GM23338 (cell line): ENCODE data around the gene B4GALT1. TPM values are rescaled to one million over a fixed set of nuclear protein-coding genes. Genes with fewer than 3 reads are reported as not detected.

Experiments
- ATAC-seq: fragments of 200-7000 bp; cut with Tn5 transposase; 3 replicates; pipeline ENCODE4 v1.9.1; 2020
- DNase-seq: peaks from one replicate; pipeline ENCODE4 v3.0.0-alpha.2; 2015; ENCODE audit warnings: low spot score
- H2AFZ ChIP-seq: fragments of 200-600 bp; sonication (generic); 2 replicates; pipeline ENCODE4 v1.8.0; 2016; ENCODE audit warnings: antibody characterized with exemption, mild to moderate bottlenecking, moderate library complexity
- H3F3A ChIP-seq: fragments of 200-600 bp; sonication (generic); replicated peaks from 2 replicates; pipeline ENCODE4 v1.8.0; 2017; ENCODE audit warnings: antibody characterized with exemption, mixed run types, low read depth
- H3K27ac ChIP-seq: fragments of 200-600 bp; sonication (generic); 2 replicates; pipeline ENCODE4 v1.6.1; 2016; ENCODE audit warnings: low read depth
- H3K27me3 ChIP-seq: fragments of 200-600 bp; sonication (generic); 2 replicates; pipeline ENCODE4 v1.8.0; 2016; ENCODE audit warnings: mild to moderate bottlenecking, mixed run types, moderate library complexity; ENCODE audit not compliant: insufficient read depth
- H3K36me3 ChIP-seq: fragments of 200-600 bp; sonication (generic); 2 replicates; pipeline ENCODE4 v1.8.0; 2016; ENCODE audit warnings: mild to moderate bottlenecking; ENCODE audit not compliant: insufficient read depth
- H3K4me1 ChIP-seq: fragments of 200-600 bp; sonication (generic); 2 replicates; pipeline ENCODE4 v1.8.0; 2016; ENCODE audit warnings: mild to moderate bottlenecking, moderate library complexity; ENCODE audit not compliant: insufficient read depth
- H3K4me2 ChIP-seq: fragments of 200-600 bp; sonication (generic); 2 replicates; pipeline ENCODE4 v1.7.1; 2017; ENCODE audit warnings: mixed run types
- H3K4me3 ChIP-seq: fragments of 200-600 bp; sonication (generic); 2 replicates; pipeline ENCODE4 v1.6.1; 2016; ENCODE audit warnings: mixed run types
- H3K79me2 ChIP-seq: fragments of 200-600 bp; sonication (generic); replicated peaks from 2 replicates; pipeline ENCODE4 v1.8.0; 2017; ENCODE audit warnings: mild to moderate bottlenecking; ENCODE audit not compliant: insufficient read depth
- H3K9me2 ChIP-seq: fragments of 200-600 bp; sonication (generic); 2 replicates; pipeline ENCODE4 v1.8.0; 2017; ENCODE audit not compliant: insufficient read depth
- H4K20me1 ChIP-seq: fragments of 200-600 bp; sonication (generic); replicated peaks from 2 replicates; pipeline ENCODE4 v1.8.0; 2017; ENCODE audit warnings: mild to moderate bottlenecking; ENCODE audit not compliant: insufficient read depth
- H3K27ac Mint-ChIP-seq: 2 replicates; pipeline ENCODE4 v1.8.0; 2020; ENCODE audit warnings: inconsistent platforms, mild to moderate bottlenecking, moderate library complexity, mixed read lengths
- H3K27me3 Mint-ChIP-seq: 3 replicates; pipeline ENCODE4 v1.8.0; 2022; ENCODE audit warnings: low read depth, mild to moderate bottlenecking, moderate library complexity, mixed read lengths, inconsistent platforms; ENCODE audit not compliant: insufficient read depth, poor library complexity
- H3K36me3 Mint-ChIP-seq: 3 replicates; pipeline ENCODE4 v1.8.0; 2021; ENCODE audit warnings: low read depth, mild to moderate bottlenecking, inconsistent platforms, moderate library complexity, mixed read lengths
- H3K4me1 Mint-ChIP-seq: 3 replicates; pipeline ENCODE4 v1.8.0; 2020; ENCODE audit warnings: mild to moderate bottlenecking, inconsistent platforms, mixed read lengths
- H3K4me3 Mint-ChIP-seq: 3 replicates; pipeline ENCODE4 v1.8.0; 2021; ENCODE audit warnings: moderate library complexity, mild to moderate bottlenecking, inconsistent platforms, mixed read lengths
- H3K9me3 Mint-ChIP-seq: 3 replicates; pipeline ENCODE4 v1.8.0; 2020; ENCODE audit warnings: moderate library complexity, mild to moderate bottlenecking, inconsistent platforms, mixed read lengths
- CREB1 ChIP-seq: fragments of 250-450 bp; sonication (Bioruptor Pico); IDR thresholded peaks from 2 replicates; pipeline ENCODE4 v1.5.0; 2020; ENCODE audit warnings: low read depth, mild to moderate bottlenecking, moderate library complexity
- CTCF ChIP-seq, 2 experiments: fragments of 200-600 bp in 1 of 2; sonication (generic) in 1 of 2; conservative IDR thresholded peaks; 2 replicates each; pipeline versions ENCODE4 v1.5.1 to v1.6.1; 2016 to 2017; ENCODE audit warnings: antibody characterized with exemption in 2 of 2, low read depth in 2 of 2, mild to moderate bottlenecking in 2 of 2, moderate library complexity in 1 of 2
- EZH2 ChIP-seq: fragments of 200-600 bp; sonication (generic); IDR thresholded peaks from one replicate; pipeline ENCODE4 v1.8.0; 2017; ENCODE audit warnings: antibody characterized with exemption, mild to moderate bottlenecking, low read depth; ENCODE audit not compliant: unreplicated experiment
- JUNB ChIP-seq: IDR thresholded peaks from one replicate; pipeline ENCODE4 v1.6.1; 2016; ENCODE audit warnings: antibody characterized with exemption; ENCODE audit not compliant: unreplicated experiment
- REST ChIP-seq: IDR thresholded peaks from one replicate; pipeline ENCODE4 v1.6.1; 2018; ENCODE audit warnings: antibody characterized with exemption; ENCODE audit not compliant: unreplicated experiment
- ZNF331 ChIP-seq: fragments of 250-450 bp; sonication (Bioruptor Pico); IDR thresholded peaks from 2 replicates; pipeline ENCODE4 v1.5.0; 2020; ENCODE audit warnings: low read depth, mild to moderate bottlenecking, moderate library complexity
- ZNF462 ChIP-seq: fragments of 250-450 bp; sonication (Bioruptor Pico); IDR thresholded peaks from 2 replicates; pipeline ENCODE4 v1.5.0; 2020; ENCODE audit warnings: mild to moderate bottlenecking, moderate library complexity
- polyA plus RNA-seq: library from polyadenylated mRNA; unstranded; fragments of >200 nt; fragmentation: Nextera tagmentation; extraction: Ambion mirVana; gene quantifications from 2 replicates; pipeline ENCODE4 v1.2.1, GENCODE V29; 2016
- total RNA-seq: library from RNA; depleted of rRNA; stranded (reverse); fragments of >200 nt; shearing (Covaris generic); gene quantifications from 2 replicates; pipeline ENCODE4 v1.2.3, GENCODE V29; 2014

B4GALT1 gene
- total and polyA plus RNA-seq, 2 experiments from 2014 or later: 6.3 to 15.8 TPM

GRCh38 chr9:33111631-33112030, 55.5 kb downstream of the B4GALT1 start:
- H3K4me1 Mint-ChIP-seq: peaks cover 38% of the 10 kb centered on the region
- no peak overlapping the region for H3K4me3 ChIP-seq
- no peak overlapping the region for H2AFZ ChIP-seq
- DNase-seq: peak; percentile 26
- H3K9me3 Mint-ChIP-seq: no peaks in the 10 kb centered on the region
- H3K79me2 ChIP-seq: no peaks in the 10 kb centered on the region
- H4K20me1 ChIP-seq: no peaks in the 10 kb centered on the region; the same call in 1 of the 2 replicates
- no peaks in the 10 kb centered on the region for H3K36me3 ChIP-seq
- no peak for TF ChIP-seq REST
- peak in 1 of 2 experiments; percentile 24; a peak in 1 of 4 replicates for TF ChIP-seq CTCF (conservative IDR thresholded peaks at IDR 0.05; ENCODE audit: low read depth in 2 of 2)
- no peak for TF ChIP-seq JUNB
- peak overlapping the region; percentile 63; the same call in 1 of the 2 replicates for H3K27ac ChIP-seq
- H3K36me3 Mint-ChIP-seq: peaks cover 2% of the 10 kb centered on the region; the same call in 1 of the 3 replicates
- no peaks in the 10 kb centered on the region; the same call in 1 of the 2 replicates for H3F3A ChIP-seq
- H3K27me3 Mint-ChIP-seq: peaks cover 4% of the 10 kb centered on the region
- ATAC-seq: peak; percentile 68
- no peaks in the 10 kb centered on the region for H3K27me3 ChIP-seq
- no peak overlapping the region; the same call in 2 of the 3 replicates for H3K4me3 Mint-ChIP-seq
- H3K9me2 ChIP-seq: no peaks in the 10 kb centered on the region
- peak overlapping the region; percentile 82 for H3K27ac Mint-ChIP-seq
- peaks cover 15% of the 10 kb centered on the region; the same call in 1 of the 2 replicates for H3K4me1 ChIP-seq
- H3K4me2 ChIP-seq: no peak overlapping the region

- H3K4me2 ChIP-seq: no peak overlapping the region
- Mint-ChIP-seq H3K9me3 (no peaks in the 10 kb centered on the region), H3K27ac (no peak overlapping the region), H3K36me3 (peaks cover 2% of the 10 kb centered on the region; the same call in 1 of the 3 replicates), H3K4me3 (no peak overlapping the region), H3K27me3 (peaks cover 4% of the 10 kb centered on the region), H3K4me1 (peaks cover 38% of the 10 kb centered on the region)
- no peak for DNase-seq
- ATAC-seq: no peak
- no peaks in the 10 kb centered on the region for H3K79me2 ChIP-seq
- H3K4me1 ChIP-seq: peaks cover 15% of the 10 kb centered on the region; the same call in 1 of the 2 replicates
- H3K4me3 ChIP-seq: no peak overlapping the region
- H3K9me2 ChIP-seq: no peaks in the 10 kb centered on the region
- no peaks in the 10 kb centered on the region for H3K27me3 ChIP-seq
- H3K36me3 ChIP-seq: no peaks in the 10 kb centered on the region
- H4K20me1 ChIP-seq: no peaks in the 10 kb centered on the region; the same call in 1 of the 2 replicates
- no peak overlapping the region for H3K27ac ChIP-seq
- no peaks in the 10 kb centered on the region; the same call in 1 of the 2 replicates for H3F3A ChIP-seq
- H2AFZ ChIP-seq: no peak overlapping the region
- TF ChIP-seq ZNF331 (CRISPR knock-in tag) (no peak), ZNF462 (no peak), CREB1 (CRISPR knock-in tag) (no peak), EZH2 (no peak)
Observed at GRCh38 chr9:33110686-33111085, 56.5 kb downstream of the B4GALT1 start.
